Endothelial cell of umbilical vein (primary cell): Measurements from ENCODE around the gene CHAC1. TPM values are rescaled to one million over a fixed set of nuclear protein-coding genes. Genes with fewer than 3 reads are reported as not detected.

Experiments
- BruUV-seq: library from RNA; stranded (reverse); fragments of 400-500 nt; replicated peaks from 2 replicates; lab custom pipeline; 2021; lab: Mats Ljungman, UMichigan
- CTCF ChIA-PET: fragments of 300-600, 350-600 bp; sonication (Branson Sonifier 250); formaldehyde crosslinking; loops from one replicate; lab custom pipeline; 2021; ENCODE audit warnings: antibody characterized with exemption, inconsistent platforms; lab: Charles Lee
- POLR2A ChIA-PET: fragments of 300-600, 350-600 bp; sonication (Branson Sonifier 250); formaldehyde crosslinking; loops from one replicate; lab custom pipeline; 2021; ENCODE audit warnings: antibody characterized with exemption, inconsistent platforms; lab: Charles Lee
- DNase-seq: peaks from one replicate; pipeline ENCODE4 v3.0.0-alpha.2; 2011; ENCODE audit warnings: low read depth, low spot score
- FAIRE-seq: peaks from 2 replicates; lab custom pipeline; 2011; peaks lifted over from hg19 to GRCh38; lab: Jason Lieb, UNC
- H2AFZ ChIP-seq: 2 replicates; pipeline ENCODE4 v1.6.0; 2012; ENCODE audit warnings: low read depth, low read length, control low read depth, inconsistent platforms
- H3K27ac ChIP-seq: 2 replicates; pipeline ENCODE4 v1.5.1; 2011; ENCODE audit warnings: low read depth, mild to moderate bottlenecking, control low read depth, low read length, moderate library complexity; ENCODE audit not compliant: insufficient read depth
- H3K27me3 ChIP-seq, 2 experiments: 2 replicates each; pipeline versions ENCODE4 v1.6.0 to v1.6.1; 2011; ENCODE audit warnings: low read length in 2 of 2, mixed read lengths in 1 of 2; ENCODE audit not compliant: control insufficient read depth in 2 of 2, insufficient read depth in 2 of 2
- H3K36me3 ChIP-seq, 2 experiments: 2 replicates in 1 of 2; 3 replicates in 1 of 2; pipeline ENCODE4 v1.5.1; 2011; ENCODE audit warnings: low read length in 2 of 2, mild to moderate bottlenecking in 1 of 2, moderate library complexity in 1 of 2; ENCODE audit not compliant: control insufficient read depth in 2 of 2, insufficient read depth in 2 of 2; ENCODE audit errors: extremely low read depth in 1 of 2
- H3K4me1 ChIP-seq: 3 replicates; pipeline ENCODE4 v1.5.1; 2011; ENCODE audit warnings: mild to moderate bottlenecking, low read length; ENCODE audit not compliant: control insufficient read depth, insufficient read depth; ENCODE audit errors: extremely low read depth
- H3K4me2 ChIP-seq: 2 replicates; pipeline ENCODE4 v1.6.1; 2011; ENCODE audit warnings: low read length, control low read depth, mixed read lengths; ENCODE audit not compliant: insufficient read depth
- H3K4me3 ChIP-seq, 3 experiments: fragments of 200-600 bp in 1 of 3; sonication (generic), shearing (Covaris generic) in 1 of 3; replicated peaks in 1 of 3; 2 replicates each; pipeline ENCODE4 v1.5.1; 2011 to 2016; ENCODE audit warnings: control low read depth in 3 of 3, low read length in 3 of 3, mild to moderate bottlenecking in 2 of 3, inconsistent platforms in 1 of 3, low read depth in 1 of 3, moderate library complexity in 1 of 3; ENCODE audit not compliant: insufficient read depth in 1 of 3
- H3K79me2 ChIP-seq: 2 replicates; pipeline ENCODE4 v1.6.0; 2012; ENCODE audit warnings: low read length, inconsistent platforms; ENCODE audit not compliant: control insufficient read depth, insufficient read depth
- H3K9ac ChIP-seq: replicated peaks from 2 replicates; pipeline ENCODE3; 2011; ENCODE audit warnings: low read length, control low read depth; ENCODE audit not compliant: insufficient read depth; ENCODE audit errors: extremely low read depth
- H3K9me1 ChIP-seq: replicated peaks from 3 replicates; pipeline ENCODE4 v1.6.0; 2011; ENCODE audit warnings: mild to moderate bottlenecking, low read length; ENCODE audit not compliant: control insufficient read depth, insufficient read depth; ENCODE audit errors: extremely low read depth
- H3K9me3 ChIP-seq: replicated peaks from 2 replicates; pipeline ENCODE4 v1.5.1; 2012; ENCODE audit warnings: low read length, inconsistent platforms; ENCODE audit not compliant: control insufficient read depth, insufficient read depth
- H4K20me1 ChIP-seq: replicated peaks from 2 replicates; pipeline ENCODE3; 2011; ENCODE audit warnings: mild to moderate bottlenecking, low read length; ENCODE audit not compliant: control insufficient read depth, insufficient read depth; ENCODE audit errors: extremely low read depth
- EZH2 ChIP-seq: IDR thresholded peaks from 2 replicates; pipeline ENCODE4 v1.6.1; 2012; ENCODE audit warnings: borderline replicate concordance, low read depth, mild to moderate bottlenecking, moderate library complexity, low read length, inconsistent platforms; ENCODE audit not compliant: severe bottlenecking
- FOS ChIP-seq: IDR thresholded peaks from 2 replicates; pipeline ENCODE4 v1.6.1; 2011; ENCODE audit warnings: mild to moderate bottlenecking, low read length, moderate library complexity, borderline replicate concordance; ENCODE audit not compliant: insufficient read depth
- GATA2 ChIP-seq: IDR thresholded peaks from 2 replicates; pipeline ENCODE4 v1.7.0; 2011; ENCODE audit warnings: low read depth, mild to moderate bottlenecking, moderate library complexity, mixed read lengths, low read length; ENCODE audit not compliant: insufficient read length, insufficient read depth
- JUN ChIP-seq: IDR thresholded peaks from 2 replicates; pipeline ENCODE4 v1.6.1; 2011; ENCODE audit warnings: borderline replicate concordance, low read depth; ENCODE audit not compliant: insufficient read length, insufficient read depth
- MYC ChIP-seq: IDR thresholded peaks from one replicate; pipeline ENCODE4 v1.6.1; 2011; ENCODE audit warnings: mild to moderate bottlenecking, low read depth, low read length
- POLR2A ChIP-seq: IDR thresholded peaks from 2 replicates; pipeline ENCODE4 v1.6.1; 2012; ENCODE audit warnings: low read depth, mild to moderate bottlenecking, control low read depth, low read length
- POLR2AphosphoS5 ChIP-seq: IDR thresholded peaks from 2 replicates; pipeline ENCODE4 v1.6.1; 2012; ENCODE audit warnings: low read depth, mild to moderate bottlenecking, control low read depth, low read length, moderate library complexity; ENCODE audit not compliant: insufficient read depth
- dilution Hi-C: fragments of 300-500 bp; cut with MboI; formaldehyde crosslinking; loops from one replicate; pipeline ENCODE4 v1.15.0; 2019; ENCODE audit warnings: low sequenced_read_pairs; ENCODE audit not compliant: extremely low pct_ligation_motif_present
- intact Hi-C: fragments of 100-400 bp; cut with micrococcal nuclease; formaldehyde crosslinking; loops from one replicate; pipeline ENCODE4 v1.10.0; 2022
- polyA plus RNA-seq, 4 experiments: library from polyadenylated mRNA; depleted of rRNA in 3 of 4; stranded (reverse) in 3 of 4; unstranded in 1 of 4; fragments of >200 nt; gene quantifications; 2 replicates each; pipeline versions ENCODE4 v1.2.1 to v1.2.3, GENCODE V29; 2011 to 2012; ENCODE audit warnings: missing spikeins in 1 of 4
- total RNA-seq: library from RNA; stranded (reverse); gene quantifications from 2 replicates; pipeline ENCODE4 v1.2.3, GENCODE V29; 2021
- TF ChIP-seq, protein P1 (sequence below), 2 donors: IDR thresholded peaks; 1 replicate in 1 of 2; 2 replicates in 1 of 2; pipeline ENCODE4 v1.5.1; 2011; ENCODE audit warnings: low read length in 2 of 2, mild to moderate bottlenecking in 2 of 2, moderate library complexity in 2 of 2, control low read depth in 1 of 2, inconsistent platforms in 1 of 2, low read depth in 1 of 2; ENCODE audit not compliant: insufficient read depth in 1 of 2; ENCODE audit errors: extremely low read depth in 1 of 2
- TF ChIP-seq, protein P2 (sequence below): IDR thresholded peaks from 2 replicates; pipeline ENCODE4 v1.6.1; 2011; ENCODE audit not compliant: insufficient read depth, insufficient read length

Gene CHAC1
- total and polyA plus RNA-seq, 2 donors (not counting 3 experiments of a cell fraction or from before 2014, with no cell fraction given): 4.6 to 25.7 TPM

DNA sequence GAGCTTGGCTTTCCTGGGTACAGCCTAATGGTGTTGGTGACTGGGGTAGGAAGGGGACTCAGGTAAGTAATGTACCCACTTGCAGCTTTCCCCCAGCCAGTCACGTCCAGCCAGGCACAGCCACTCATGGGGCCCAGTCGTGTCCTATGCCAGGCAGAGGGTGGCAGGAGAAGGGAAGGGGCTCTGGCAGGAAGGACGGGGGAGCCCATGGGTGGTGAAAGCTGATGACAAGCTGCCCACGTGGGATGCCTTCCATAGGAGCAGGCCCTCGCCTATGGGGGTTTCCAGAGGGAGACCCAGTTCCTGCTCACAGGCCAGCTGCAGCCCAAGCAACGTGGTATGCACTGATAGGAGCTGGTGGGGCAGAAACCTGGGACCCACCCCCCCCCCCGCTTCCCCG, 10.7 kb downstream of the CHAC1 start:
- dilution Hi-C loops: no loop called here
- H3K27ac ChIP-seq: no peak overlapping the region
- ChIA-PET POLR2A (interaction anchor here (1.3 kb wide), 1 partner anchor 11 kb away, joined by 3 read pairs; the partner anchor contains the start of gene CHAC1), CTCF (interaction anchor here (2.0 to 3.6 kb wide), 3 partner anchors 11 to 54 kb away, joined by 9 to 20 read pairs (median 11); partner anchors contain the start of gene CHAC1)
- H3K9me1 ChIP-seq: no peaks in the 10 kb centered on the region
- H3K36me3 ChIP-seq: no peaks in the 10 kb centered on the region
- H3K4me1 ChIP-seq: no peaks in the 10 kb centered on the region
- no peaks in the 10 kb centered on the region for H3K9me3 ChIP-seq
- no peaks in the 10 kb centered on the region for H4K20me1 ChIP-seq
- H3K4me3 ChIP-seq: no peak overlapping the region
- H3K4me2 ChIP-seq: no peak overlapping the region
- no peak overlapping the region for H3K9ac ChIP-seq
- no peaks in the 10 kb centered on the region for H3K79me2 ChIP-seq
- intact Hi-C loops: no loop called here
- DNase-seq (no peak), FAIRE-seq (no peak)
- BruUV-seq: no TSS peak
- TF ChIP-seq POLR2AphosphoS5: no peak
- no peak for TF ChIP-seq JUN
- no peak for TF ChIP-seq MYC
- TF ChIP-seq, protein P1, sequence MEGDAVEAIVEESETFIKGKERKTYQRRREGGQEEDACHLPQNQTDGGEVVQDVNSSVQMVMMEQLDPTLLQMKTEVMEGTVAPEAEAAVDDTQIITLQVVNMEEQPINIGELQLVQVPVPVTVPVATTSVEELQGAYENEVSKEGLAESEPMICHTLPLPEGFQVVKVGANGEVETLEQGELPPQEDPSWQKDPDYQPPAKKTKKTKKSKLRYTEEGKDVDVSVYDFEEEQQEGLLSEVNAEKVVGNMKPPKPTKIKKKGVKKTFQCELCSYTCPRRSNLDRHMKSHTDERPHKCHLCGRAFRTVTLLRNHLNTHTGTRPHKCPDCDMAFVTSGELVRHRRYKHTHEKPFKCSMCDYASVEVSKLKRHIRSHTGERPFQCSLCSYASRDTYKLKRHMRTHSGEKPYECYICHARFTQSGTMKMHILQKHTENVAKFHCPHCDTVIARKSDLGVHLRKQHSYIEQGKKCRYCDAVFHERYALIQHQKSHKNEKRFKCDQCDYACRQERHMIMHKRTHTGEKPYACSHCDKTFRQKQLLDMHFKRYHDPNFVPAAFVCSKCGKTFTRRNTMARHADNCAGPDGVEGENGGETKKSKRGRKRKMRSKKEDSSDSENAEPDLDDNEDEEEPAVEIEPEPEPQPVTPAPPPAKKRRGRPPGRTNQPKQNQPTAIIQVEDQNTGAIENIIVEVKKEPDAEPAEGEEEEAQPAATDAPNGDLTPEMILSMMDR (IDR thresholded peaks at IDR 0.05; ENCODE audit: extremely low read depth in 1 of 2, insufficient read depth in 1 of 2, low read depth in 1 of 2, low read length in 2 of 2): no peak
- TF ChIP-seq EZH2: no peak
- TF ChIP-seq, protein P2, sequence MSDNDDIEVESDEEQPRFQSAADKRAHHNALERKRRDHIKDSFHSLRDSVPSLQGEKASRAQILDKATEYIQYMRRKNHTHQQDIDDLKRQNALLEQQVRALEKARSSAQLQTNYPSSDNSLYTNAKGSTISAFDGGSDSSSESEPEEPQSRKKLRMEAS: no peak
- TF ChIP-seq FOS: no peak
- no peak for TF ChIP-seq POLR2A
- TF ChIP-seq GATA2: no peak
- no peaks in the 10 kb centered on the region for H3K27me3 ChIP-seq
- no peak overlapping the region for H2AFZ ChIP-seq
